PC-9 (cell line): ENCODE data around the gene GABRA4.

Source experiments
- EZH2 ChIP-seq: fragments of 200-600 bp; sonication (generic); IDR thresholded peaks from 2 replicates; pipeline ENCODE4 v1.8.0; 2017; ENCODE audit warnings: antibody characterized with exemption, low read depth
- TF ChIP-seq, protein P1 (sequence below): fragments of 200-600 bp; sonication (generic); conservative IDR thresholded peaks from 2 replicates; pipeline ENCODE4 v1.6.1; 2017; ENCODE audit warnings: mixed run types, antibody characterized with exemption, mild to moderate bottlenecking, moderate library complexity

DNA sequence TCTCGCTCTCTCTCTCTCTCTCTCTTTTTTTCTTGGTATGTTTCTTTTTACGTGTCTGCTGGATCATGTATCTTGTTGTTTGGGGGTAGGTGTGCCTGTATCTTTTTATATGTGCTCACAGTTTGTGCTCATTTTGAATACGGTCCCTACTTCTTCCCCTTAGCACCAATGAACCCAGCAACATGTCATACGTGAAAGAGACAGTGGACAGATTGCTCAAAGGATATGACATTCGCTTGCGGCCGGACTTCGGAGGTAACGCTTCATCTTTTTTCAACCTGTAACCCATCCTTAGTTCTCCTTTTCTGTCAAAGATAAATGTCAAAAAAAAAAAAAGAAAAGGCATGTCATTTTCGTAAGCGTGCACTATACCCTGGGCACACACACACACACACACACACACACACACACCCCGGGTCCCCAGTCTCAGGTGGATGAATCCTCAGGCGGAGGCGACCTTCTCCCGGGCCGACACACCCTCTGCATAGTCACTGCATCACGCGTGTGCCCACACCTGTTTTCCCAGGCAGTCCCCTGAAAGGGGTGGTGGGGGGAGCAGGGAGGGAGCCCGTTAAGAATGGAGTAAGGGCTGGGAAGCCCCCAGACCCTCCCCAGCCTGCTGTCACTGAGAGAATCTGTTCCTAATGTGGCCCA, 38.5 kb upstream of the GABRA4 start:
- TF ChIP-seq, protein P1, sequence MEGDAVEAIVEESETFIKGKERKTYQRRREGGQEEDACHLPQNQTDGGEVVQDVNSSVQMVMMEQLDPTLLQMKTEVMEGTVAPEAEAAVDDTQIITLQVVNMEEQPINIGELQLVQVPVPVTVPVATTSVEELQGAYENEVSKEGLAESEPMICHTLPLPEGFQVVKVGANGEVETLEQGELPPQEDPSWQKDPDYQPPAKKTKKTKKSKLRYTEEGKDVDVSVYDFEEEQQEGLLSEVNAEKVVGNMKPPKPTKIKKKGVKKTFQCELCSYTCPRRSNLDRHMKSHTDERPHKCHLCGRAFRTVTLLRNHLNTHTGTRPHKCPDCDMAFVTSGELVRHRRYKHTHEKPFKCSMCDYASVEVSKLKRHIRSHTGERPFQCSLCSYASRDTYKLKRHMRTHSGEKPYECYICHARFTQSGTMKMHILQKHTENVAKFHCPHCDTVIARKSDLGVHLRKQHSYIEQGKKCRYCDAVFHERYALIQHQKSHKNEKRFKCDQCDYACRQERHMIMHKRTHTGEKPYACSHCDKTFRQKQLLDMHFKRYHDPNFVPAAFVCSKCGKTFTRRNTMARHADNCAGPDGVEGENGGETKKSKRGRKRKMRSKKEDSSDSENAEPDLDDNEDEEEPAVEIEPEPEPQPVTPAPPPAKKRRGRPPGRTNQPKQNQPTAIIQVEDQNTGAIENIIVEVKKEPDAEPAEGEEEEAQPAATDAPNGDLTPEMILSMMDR, result no peak
- TF ChIP-seq EZH2, result no peak
